ENCODE data around the gene CCDC102B. TPM values are rescaled to one million over a fixed set of nuclear protein-coding genes. Genes with fewer than 3 reads are reported as not detected.
"Not testable (repeated sequence)": the region's sequence is repeated elsewhere in the genome, so short reads cannot be mapped to it uniquely, and the experiment has no call there.

Gene CCDC102B
- total RNA-seq, 1 experiment from 2014 or later: 2.1 TPM

GRCh38 chr18:68997845-68998244 lies 200.0 kb downstream of the CCDC102B start:
- CTCF ChIA-PET: no interaction called here
- intact Hi-C loops (cut with micrococcal nuclease; ENCODE audit: unreplicated experiment): no loop called here
- no peak overlapping the region for H3K27ac Mint-ChIP-seq (ENCODE audit: unreplicated experiment)

GRCh38 chr18:69000366-69000765 lies 202.5 kb downstream of the CCDC102B start:
- no peaks in the 10 kb centered on the region for H3K4me1 Mint-ChIP-seq (ENCODE audit: low read depth, unreplicated experiment)

More at GRCh38 chr18:68997845-68998244, 200.0 kb downstream of the CCDC102B start:
- BruUV-seq (replicated peaks): no TSS peak
- TF ChIP-seq CTCF (IDR thresholded peaks at IDR 0.05; ENCODE audit: unreplicated experiment): no peak
- no peaks in the 10 kb centered on the region for H3K36me3 Mint-ChIP-seq (ENCODE audit: insufficient read depth, unreplicated experiment)
- no peak for DNase-seq
- no peak overlapping the region for H3K4me3 Mint-ChIP-seq (ENCODE audit: low read depth, unreplicated experiment)
- no peaks in the 10 kb centered on the region for H3K27me3 Mint-ChIP-seq (ENCODE audit: unreplicated experiment)
- H3K4me1 Mint-ChIP-seq (ENCODE audit: low read depth, unreplicated experiment): no peaks in the 10 kb centered on the region
- H3K9me3 Mint-ChIP-seq (ENCODE audit: low read depth, unreplicated experiment): peaks cover 3% of the 10 kb centered on the region

GRCh38 chr18:69002233-69002632 lies 204.4 kb downstream of the CCDC102B start:
- no peak for DNase-seq
- Mint-ChIP-seq H3K9me3 (ENCODE audit: low read depth, unreplicated experiment) (no peaks in the 10 kb centered on the region), H3K27ac (ENCODE audit: unreplicated experiment) (no peak overlapping the region), H3K27me3 (ENCODE audit: unreplicated experiment) (no peaks in the 10 kb centered on the region), H3K4me1 (ENCODE audit: low read depth, unreplicated experiment) (no peaks in the 10 kb centered on the region), H3K4me3 (ENCODE audit: low read depth, unreplicated experiment) (no peak overlapping the region), H3K36me3 (ENCODE audit: insufficient read depth, unreplicated experiment) (no peaks in the 10 kb centered on the region)
- no peak for TF ChIP-seq CTCF (IDR thresholded peaks at IDR 0.05; ENCODE audit: unreplicated experiment)
- BruUV-seq (replicated peaks): no TSS peak
- intact Hi-C loops (cut with micrococcal nuclease; ENCODE audit: unreplicated experiment): loop anchor here (10.0 kb wide), 1 partner anchor 63 kb away; no protein-coding TSS in a partner anchor
- CTCF ChIA-PET: no interaction called here

More at GRCh38 chr18:69000366-69000765, 202.5 kb downstream of the CCDC102B start:
- Mint-ChIP-seq H3K4me3 (ENCODE audit: low read depth, unreplicated experiment) (no peak overlapping the region), H3K9me3 (ENCODE audit: low read depth, unreplicated experiment) (no peaks in the 10 kb centered on the region), H3K27me3 (ENCODE audit: unreplicated experiment) (no peaks in the 10 kb centered on the region), H3K27ac (ENCODE audit: unreplicated experiment) (no peak overlapping the region), H3K36me3 (ENCODE audit: insufficient read depth, unreplicated experiment) (no peaks in the 10 kb centered on the region)
- no peak for DNase-seq
- TF ChIP-seq CTCF (IDR thresholded peaks at IDR 0.05; ENCODE audit: unreplicated experiment): no peak
- BruUV-seq (replicated peaks): no TSS peak
- CTCF ChIA-PET: no interaction called here
- intact Hi-C loops (cut with micrococcal nuclease; ENCODE audit: unreplicated experiment): loop anchor here (10.0 kb wide), 1 partner anchor 64 kb away; no protein-coding TSS in a partner anchor

GRCh38 chr18:69006212-69006611 lies 208.3 kb downstream of the CCDC102B start:
- intact Hi-C loops (cut with micrococcal nuclease; ENCODE audit: unreplicated experiment): loop anchor here (10.0 kb wide), 1 partner anchor 59 kb away; no protein-coding TSS in a partner anchor
- DNase-seq; H3K4me3 Mint-ChIP-seq (ENCODE audit: low read depth, unreplicated experiment); CTCF ChIA-PET; H3K27ac Mint-ChIP-seq (ENCODE audit: unreplicated experiment); BruUV-seq (replicated peaks); H3K4me1 Mint-ChIP-seq (ENCODE audit: low read depth, unreplicated experiment); H3K36me3 Mint-ChIP-seq (ENCODE audit: insufficient read depth, unreplicated experiment); H3K9me3 Mint-ChIP-seq (ENCODE audit: low read depth, unreplicated experiment); H3K27me3 Mint-ChIP-seq (ENCODE audit: unreplicated experiment): not testable (repeated sequence)

- no peak for TF ChIP-seq CTCF (IDR thresholded peaks at IDR 0.05; ENCODE audit: unreplicated experiment)
- CTCF ChIA-PET: no interaction called here
- Mint-ChIP-seq H3K27me3 (ENCODE audit: unreplicated experiment) (no peaks in the 10 kb centered on the region), H3K4me3 (ENCODE audit: low read depth, unreplicated experiment) (no peak overlapping the region), H3K9me3 (ENCODE audit: low read depth, unreplicated experiment) (no peaks in the 10 kb centered on the region), H3K27ac (ENCODE audit: unreplicated experiment) (no peak overlapping the region), H3K4me1 (ENCODE audit: low read depth, unreplicated experiment) (no peaks in the 10 kb centered on the region), H3K36me3 (ENCODE audit: insufficient read depth, unreplicated experiment) (no peaks in the 10 kb centered on the region)
- no peak for DNase-seq
- no TSS peak for BruUV-seq (replicated peaks)
- intact Hi-C loops (cut with micrococcal nuclease; ENCODE audit: unreplicated experiment): loop anchor here (10.0 kb wide), 1 partner anchor 56 kb away; no protein-coding TSS in a partner anchor
These were observed 210.7 kb downstream of the CCDC102B start for GRCh38 chr18:69008538-69008937.

Data from Calu3 (cell line).